H9 (cell line): ENCODE data around the gene GLB1L2. TPM values are rescaled to one million over a fixed set of nuclear protein-coding genes. Genes with fewer than 3 reads are reported as not detected.

Experiments
- DNase-seq: peaks from one replicate; pipeline ENCODE4 v3.0.0-alpha.2; 2017
- H2AFZ ChIP-seq: one replicate; pipeline ENCODE4 v1.6.1; 2013; ENCODE audit warnings: mild to moderate bottlenecking, low read length, control low read depth, moderate library complexity
- H2AK5ac ChIP-seq: 2 replicates; pipeline ENCODE4 v1.6.1; 2013; ENCODE audit warnings: low read length, control low read depth, mixed read lengths; ENCODE audit not compliant: insufficient read length
- H2BK120ac ChIP-seq: one replicate; pipeline ENCODE4 v1.6.1; 2013; ENCODE audit warnings: low read depth, mild to moderate bottlenecking, low read length, control low read depth, inconsistent platforms; ENCODE audit not compliant: poor library complexity, severe bottlenecking
- H2BK12ac ChIP-seq: 2 replicates; pipeline ENCODE4 v1.6.1; 2013; ENCODE audit warnings: low read length, control low read depth, mixed read lengths, low read depth; ENCODE audit not compliant: insufficient read length
- H2BK15ac ChIP-seq: 2 replicates; pipeline ENCODE4 v1.6.1; 2013; ENCODE audit warnings: low read depth, low read length, control low read depth
- H2BK20ac ChIP-seq: one replicate; pipeline ENCODE4 v1.6.1; 2013; ENCODE audit warnings: low read depth, mild to moderate bottlenecking, low read length, control low read depth, inconsistent platforms; ENCODE audit not compliant: poor library complexity, severe bottlenecking
- H2BK5ac ChIP-seq: 2 replicates; pipeline ENCODE4 v1.6.1; 2013; ENCODE audit warnings: low read length, control low read depth, mixed read lengths; ENCODE audit not compliant: insufficient read length
- H3K14ac ChIP-seq: 2 replicates; pipeline ENCODE4 v1.6.1; 2013; ENCODE audit warnings: low read length, control low read depth; ENCODE audit not compliant: insufficient read depth
- H3K18ac ChIP-seq: 2 replicates; pipeline ENCODE4 v1.6.1; 2013; ENCODE audit warnings: low read depth, mild to moderate bottlenecking, mixed read lengths, low read length, control low read depth; ENCODE audit not compliant: insufficient read length
- H3K23ac ChIP-seq: 2 replicates; pipeline ENCODE4 v1.6.1; 2013; ENCODE audit warnings: low read length, control low read depth, mixed read lengths, low read depth; ENCODE audit not compliant: insufficient read length
- H3K23me2 ChIP-seq: 2 replicates; pipeline ENCODE4 v1.6.1; 2013; ENCODE audit warnings: low read depth, mild to moderate bottlenecking, mixed read lengths, low read length, control low read depth; ENCODE audit not compliant: insufficient read length, poor library complexity, severe bottlenecking
- H3K27ac ChIP-seq: 2 replicates; pipeline ENCODE4 v1.5.1; 2013; ENCODE audit warnings: low read length, control low read depth, mixed read lengths, low read depth; ENCODE audit not compliant: insufficient read length
- H3K27me3 ChIP-seq: 2 replicates; pipeline ENCODE4 v1.6.1; 2013; ENCODE audit warnings: low read length, control low read depth, inconsistent platforms; ENCODE audit not compliant: insufficient read depth
- H3K4ac ChIP-seq: 2 replicates; pipeline ENCODE4 v1.6.1; 2013; ENCODE audit warnings: low read depth, mild to moderate bottlenecking, control low read depth, inconsistent platforms, low read length, moderate library complexity
- H3K4me1 ChIP-seq: 2 replicates; pipeline ENCODE4 v1.6.1; 2013; ENCODE audit warnings: low read length, control low read depth, inconsistent platforms; ENCODE audit not compliant: insufficient read depth
- H3K4me2 ChIP-seq: 2 replicates; pipeline ENCODE4 v1.6.1; 2013; ENCODE audit warnings: low read length, control low read depth, mixed read lengths; ENCODE audit not compliant: insufficient read length, insufficient read depth
- H3K56ac ChIP-seq: 2 replicates; pipeline ENCODE4 v1.6.1; 2013; ENCODE audit warnings: low read depth, mild to moderate bottlenecking, mixed read lengths, low read length, control low read depth; ENCODE audit not compliant: insufficient read length
- H3K79me1 ChIP-seq: 2 replicates; pipeline ENCODE4 v1.6.1; 2013; ENCODE audit warnings: low read depth, mild to moderate bottlenecking, moderate library complexity, low read length, control low read depth, inconsistent platforms; ENCODE audit not compliant: insufficient read depth, poor library complexity, severe bottlenecking
- H3K79me2 ChIP-seq: 2 replicates; pipeline ENCODE4 v1.6.1; 2013; ENCODE audit warnings: low read length, control low read depth, inconsistent platforms; ENCODE audit not compliant: insufficient read depth
- H3K9ac ChIP-seq: 2 replicates; pipeline ENCODE4 v1.6.1; 2013; ENCODE audit warnings: low read length, control low read depth, mixed read lengths; ENCODE audit not compliant: insufficient read length; ENCODE audit errors: extremely low read depth
- H3K9me3 ChIP-seq: one replicate; pipeline ENCODE4 v1.6.1; 2013; ENCODE audit warnings: low read depth, low read length, inconsistent platforms; ENCODE audit not compliant: control insufficient read depth
- H3T11ph ChIP-seq: one replicate; pipeline ENCODE4 v1.6.1; 2013; ENCODE audit warnings: mild to moderate bottlenecking, low read length, control low read depth, inconsistent platforms
- H4K20me1 ChIP-seq: one replicate; pipeline ENCODE4 v1.6.1; 2013; ENCODE audit not compliant: control insufficient read depth, insufficient read length, insufficient read depth
- H4K5ac ChIP-seq: 2 replicates; pipeline ENCODE4 v1.6.1; 2013; ENCODE audit warnings: low read depth, mild to moderate bottlenecking, mixed read lengths, low read length, control low read depth; ENCODE audit not compliant: insufficient read length
- H4K8ac ChIP-seq: replicated peaks from 2 replicates; pipeline ENCODE4 v1.6.1; 2013; ENCODE audit warnings: low read length, control low read depth, mixed read lengths, low read depth; ENCODE audit not compliant: insufficient read length
- H4K91ac ChIP-seq: 2 replicates; pipeline ENCODE4 v1.6.1; 2013; ENCODE audit warnings: low read depth, mild to moderate bottlenecking, moderate library complexity, mixed read lengths, low read length, control low read depth; ENCODE audit not compliant: insufficient read length
- H3K27ac Mint-ChIP-seq, 3 experiments: 2 replicates in 2 of 3; 3 replicates in 1 of 3; pipeline ENCODE4 v1.8.0; 2020 to 2021; ENCODE audit warnings: mixed read lengths in 3 of 3, mild to moderate bottlenecking in 1 of 3, moderate library complexity in 1 of 3
- H3K27me3 Mint-ChIP-seq: 2 replicates; pipeline ENCODE4 v1.8.0; 2021; ENCODE audit warnings: low read depth, mild to moderate bottlenecking, moderate library complexity, mixed read lengths
- H3K36me3 Mint-ChIP-seq, 3 experiments: 2 replicates in 2 of 3; 3 replicates in 1 of 3; pipeline ENCODE4 v1.8.0; 2020 to 2021; ENCODE audit warnings: low read depth in 3 of 3, mixed read lengths in 3 of 3; ENCODE audit not compliant: insufficient read depth in 1 of 3
- H3K4me1 Mint-ChIP-seq, 2 experiments: 2 replicates each; pipeline ENCODE4 v1.8.0; 2020; ENCODE audit warnings: mixed read lengths in 2 of 2
- H3K4me3 Mint-ChIP-seq, 2 experiments: 2 replicates in 1 of 2; 3 replicates in 1 of 2; pipeline ENCODE4 v1.8.0; 2020 to 2021; ENCODE audit warnings: mild to moderate bottlenecking in 2 of 2, mixed read lengths in 2 of 2, moderate library complexity in 1 of 2
- H3K9me3 Mint-ChIP-seq, 2 experiments: 2 replicates in 1 of 2; 3 replicates in 1 of 2; pipeline ENCODE4 v1.8.0; 2020; ENCODE audit warnings: mild to moderate bottlenecking in 2 of 2, mixed read lengths in 2 of 2, moderate library complexity in 1 of 2
- WGBS: extraction: QIAGEN DNeasy Blood & Tissue Kit; methylation state at CpG from one replicate; pipeline ENCODE4 v1.1.7; 2013; ENCODE audit warnings: missing lambda C conversion rate, low lambda C conversion rate, mixed read lengths; ENCODE audit not compliant: insufficient read length; ENCODE audit errors: extremely low coverage; 5-methylcytosine and 5-hydroxymethylcytosine counted together
- total RNA-seq: library from RNA; stranded (reverse); gene quantifications from 2 replicates; pipeline ENCODE4 v1.2.1, GENCODE V29; 2021
- TF ChIP-seq, protein P1 (sequence below): fragments of 200-600 bp; sonication (generic); conservative IDR thresholded peaks from 3 replicates; pipeline ENCODE4 v1.8.0; 2021; ENCODE audit warnings: antibody characterized with exemption, mild to moderate bottlenecking

Gene GLB1L2
- total RNA-seq, 1 experiment from 2014 or later: 2.4 TPM

DNA sequence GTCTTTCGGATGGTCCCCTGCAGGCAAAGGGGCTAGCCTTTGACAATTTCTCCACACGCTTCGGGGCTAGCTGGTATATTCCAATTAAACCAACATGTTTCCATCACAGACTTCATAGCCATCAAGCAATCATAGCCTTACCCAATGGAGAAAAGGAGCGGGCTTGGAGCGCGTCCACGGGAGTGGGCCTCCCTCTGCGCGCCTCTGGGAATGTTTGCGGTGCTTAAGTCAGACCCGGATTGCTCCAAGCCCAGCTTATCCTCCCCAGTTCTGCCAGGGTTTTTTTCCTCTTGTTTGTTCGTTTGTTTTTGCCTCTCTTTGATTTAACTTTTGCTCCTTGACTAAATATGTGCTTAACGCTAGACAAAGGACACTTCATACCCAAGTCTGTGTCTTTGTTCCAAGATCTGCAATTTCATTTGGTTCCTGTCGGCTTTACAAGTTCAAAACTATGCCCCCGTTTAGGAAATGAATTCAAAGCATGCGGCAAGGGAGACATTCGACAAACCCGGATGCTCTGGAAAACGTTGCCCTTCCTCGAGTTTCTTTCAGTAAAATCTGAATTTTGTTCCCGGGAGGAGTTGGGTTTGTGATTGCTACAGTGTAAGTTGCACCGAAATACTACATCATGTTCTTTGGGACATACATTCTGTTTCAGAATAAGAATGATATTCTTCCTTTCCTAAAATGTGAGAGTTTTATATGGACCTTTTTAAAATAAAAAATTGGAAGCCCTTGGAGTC is 1.0 kb upstream of the GLB1L2 start:
- DNase-seq: no peak
- Histone ChIP-seq H2BK5ac (no peak overlapping the region), H3K27me3 (no peaks in the 10 kb centered on the region; the same call in 1 of the 2 replicates), H3K14ac (no peak overlapping the region), H3K23ac (no peak overlapping the region), H3K9ac (no peak overlapping the region), H4K20me1 (no peaks in the 10 kb centered on the region), H4K91ac (no peak overlapping the region), H2AK5ac (no peak overlapping the region), H3K27ac (no peak overlapping the region), H3K23me2 (peaks cover 3% of the 10 kb centered on the region), H3K56ac (no peak overlapping the region), H3T11ph (no peak overlapping the region), H3K79me2 (no peaks in the 10 kb centered on the region), H3K4me1 (0 out of 2 replicates have a peak, but pooled peaks cover 3% of the 10 kb centered on the region), H4K5ac (no peak overlapping the region), H3K4me2 (peak overlapping the region; percentile 78), H3K79me1 (no peaks in the 10 kb centered on the region), H2BK12ac (no peak overlapping the region), H2AFZ (no peak overlapping the region), H3K9me3 (no peaks in the 10 kb centered on the region), H2BK20ac (no peak overlapping the region), H3K4ac (no peak overlapping the region), H4K8ac (no peak overlapping the region), H2BK120ac (no peak overlapping the region), H3K18ac (no peak overlapping the region), H2BK15ac (no peak overlapping the region)
- H3K36me3 Mint-ChIP-seq: no peaks in the 10 kb centered on the region
- H3K27me3 Mint-ChIP-seq: peaks cover 58% of the 10 kb centered on the region
- H3K9me3 Mint-ChIP-seq: no peaks in the 10 kb centered on the region
- H3K4me1 Mint-ChIP-seq: peaks cover 24% of the 10 kb centered on the region in 2 experiments
- peak overlapping the region; percentile 59 to 81 for H3K4me3 Mint-ChIP-seq
- H3K27ac Mint-ChIP-seq: no peak overlapping the region
- TF ChIP-seq, protein P1, sequence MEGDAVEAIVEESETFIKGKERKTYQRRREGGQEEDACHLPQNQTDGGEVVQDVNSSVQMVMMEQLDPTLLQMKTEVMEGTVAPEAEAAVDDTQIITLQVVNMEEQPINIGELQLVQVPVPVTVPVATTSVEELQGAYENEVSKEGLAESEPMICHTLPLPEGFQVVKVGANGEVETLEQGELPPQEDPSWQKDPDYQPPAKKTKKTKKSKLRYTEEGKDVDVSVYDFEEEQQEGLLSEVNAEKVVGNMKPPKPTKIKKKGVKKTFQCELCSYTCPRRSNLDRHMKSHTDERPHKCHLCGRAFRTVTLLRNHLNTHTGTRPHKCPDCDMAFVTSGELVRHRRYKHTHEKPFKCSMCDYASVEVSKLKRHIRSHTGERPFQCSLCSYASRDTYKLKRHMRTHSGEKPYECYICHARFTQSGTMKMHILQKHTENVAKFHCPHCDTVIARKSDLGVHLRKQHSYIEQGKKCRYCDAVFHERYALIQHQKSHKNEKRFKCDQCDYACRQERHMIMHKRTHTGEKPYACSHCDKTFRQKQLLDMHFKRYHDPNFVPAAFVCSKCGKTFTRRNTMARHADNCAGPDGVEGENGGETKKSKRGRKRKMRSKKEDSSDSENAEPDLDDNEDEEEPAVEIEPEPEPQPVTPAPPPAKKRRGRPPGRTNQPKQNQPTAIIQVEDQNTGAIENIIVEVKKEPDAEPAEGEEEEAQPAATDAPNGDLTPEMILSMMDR: no peak
- WGBS: no CpG with 5 or more reads among the region's 22 CpGs
